GM12872 (cell line): Measurements from ENCODE around the gene VWA3A.

Experiments used
- TF ChIP-seq, protein P1 (sequence below): IDR thresholded peaks from 3 replicates; pipeline ENCODE4 v1.5.1; 2011; ENCODE audit warnings: low read depth, mild to moderate bottlenecking, low read length, moderate library complexity; ENCODE audit not compliant: insufficient read depth

Gene VWA3A

DNA sequence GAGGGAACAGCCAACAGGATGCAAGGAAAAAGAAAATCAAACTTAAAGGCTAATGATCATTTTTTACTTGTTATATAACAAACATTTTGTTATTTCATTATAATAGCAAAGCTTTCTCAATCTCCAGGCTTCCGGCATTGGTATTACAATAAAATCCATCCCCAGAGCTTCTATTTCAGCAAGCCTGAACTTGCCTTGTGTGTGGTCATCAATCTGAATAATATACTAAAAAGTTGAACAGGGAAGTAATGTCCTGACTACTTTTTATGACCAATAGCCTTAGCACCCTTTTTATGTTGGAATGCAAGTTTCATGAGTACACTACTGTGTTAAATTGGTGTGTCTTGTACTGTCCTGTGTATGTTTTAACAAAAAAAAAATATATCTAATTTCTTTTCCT is 27.1 kb upstream of the VWA3A start:
- TF ChIP-seq, protein P1, sequence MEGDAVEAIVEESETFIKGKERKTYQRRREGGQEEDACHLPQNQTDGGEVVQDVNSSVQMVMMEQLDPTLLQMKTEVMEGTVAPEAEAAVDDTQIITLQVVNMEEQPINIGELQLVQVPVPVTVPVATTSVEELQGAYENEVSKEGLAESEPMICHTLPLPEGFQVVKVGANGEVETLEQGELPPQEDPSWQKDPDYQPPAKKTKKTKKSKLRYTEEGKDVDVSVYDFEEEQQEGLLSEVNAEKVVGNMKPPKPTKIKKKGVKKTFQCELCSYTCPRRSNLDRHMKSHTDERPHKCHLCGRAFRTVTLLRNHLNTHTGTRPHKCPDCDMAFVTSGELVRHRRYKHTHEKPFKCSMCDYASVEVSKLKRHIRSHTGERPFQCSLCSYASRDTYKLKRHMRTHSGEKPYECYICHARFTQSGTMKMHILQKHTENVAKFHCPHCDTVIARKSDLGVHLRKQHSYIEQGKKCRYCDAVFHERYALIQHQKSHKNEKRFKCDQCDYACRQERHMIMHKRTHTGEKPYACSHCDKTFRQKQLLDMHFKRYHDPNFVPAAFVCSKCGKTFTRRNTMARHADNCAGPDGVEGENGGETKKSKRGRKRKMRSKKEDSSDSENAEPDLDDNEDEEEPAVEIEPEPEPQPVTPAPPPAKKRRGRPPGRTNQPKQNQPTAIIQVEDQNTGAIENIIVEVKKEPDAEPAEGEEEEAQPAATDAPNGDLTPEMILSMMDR, result no peak

- TF ChIP-seq, protein P1, result no peak
Observed at GRCh38 chr16:22070361-22071330, 21.7 kb upstream of the VWA3A start.

DNA sequence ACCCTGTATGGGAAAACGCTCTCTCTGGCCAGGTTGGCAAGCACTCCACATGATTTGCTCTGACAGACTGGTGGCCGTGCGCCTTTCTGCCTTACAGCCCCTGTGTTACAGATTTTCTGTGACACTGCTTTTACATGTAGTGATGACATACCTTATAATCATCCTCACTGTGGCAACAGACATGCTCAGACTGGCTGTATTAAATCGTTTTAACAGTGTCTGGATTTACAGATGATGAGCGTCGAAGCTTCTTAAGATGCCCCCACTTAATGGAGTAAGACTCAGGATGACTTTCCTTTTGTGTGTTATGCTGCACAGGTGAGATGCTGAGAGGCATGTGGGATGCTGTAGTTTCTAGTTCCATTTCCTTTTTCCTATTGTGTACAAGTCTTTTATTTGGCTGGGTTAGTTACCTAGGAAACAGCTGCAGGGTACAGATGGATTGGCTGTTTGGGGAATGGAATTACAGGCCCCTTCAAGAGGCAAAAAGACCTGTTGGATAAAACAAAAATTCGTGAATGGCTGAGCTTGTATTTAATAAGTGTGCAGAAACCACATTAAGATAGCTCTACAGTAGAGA is 20.9 kb upstream of the VWA3A start:
- TF ChIP-seq, protein P1, result no peak

GRCh38 chr16:22073350-22073749 is 19.0 kb upstream of the VWA3A start:
- TF ChIP-seq, protein P1, result no peak

DNA sequence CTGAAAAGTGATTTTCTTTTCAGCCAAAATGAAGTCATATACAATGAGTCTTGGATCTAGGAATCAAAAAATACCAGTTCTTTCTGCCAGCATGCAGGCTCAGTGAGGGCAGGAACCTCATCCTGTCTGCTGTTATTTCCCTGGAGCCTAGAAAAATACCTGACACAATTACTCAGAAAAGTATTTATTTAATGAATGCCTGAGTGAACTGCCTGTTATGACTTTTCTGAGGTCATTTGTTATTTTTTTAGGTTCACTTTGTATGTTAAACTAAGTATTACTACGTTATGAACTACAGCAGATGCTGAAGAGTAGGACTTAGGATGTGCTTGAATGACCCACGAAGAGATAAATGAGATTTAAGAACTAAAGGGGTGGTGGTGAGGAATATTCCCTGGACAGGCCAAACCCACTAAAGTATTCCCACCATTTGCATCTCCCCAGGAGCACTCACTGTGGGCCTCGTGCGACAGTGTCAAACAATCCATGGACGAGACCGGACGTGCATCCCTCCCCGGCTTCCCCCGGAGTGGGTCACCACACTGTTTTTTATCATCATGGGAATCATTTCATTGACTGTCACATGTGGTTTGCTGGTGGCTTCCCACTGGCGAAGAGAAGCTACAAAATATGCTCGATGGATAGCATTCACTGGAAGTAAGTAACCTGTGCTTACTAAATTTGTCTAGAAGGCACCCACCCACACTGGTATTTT is 17.1 kb upstream of the VWA3A start:
- TF ChIP-seq, protein P1, result no peak

- TF ChIP-seq, protein P1, result no peak
Observed at GRCh38 chr16:22075776-22076175, 16.6 kb upstream of the VWA3A start.

- TF ChIP-seq, protein P1, result peak; percentile 76
Observed at GRCh38 chr16:22077700-22078313, 14.5 kb upstream of the VWA3A start.
